BLaER1 (cell line): ENCODE measurements around the gene GNAL.

Experiments used
- H3K27ac ChIP-seq: shearing (Covaris generic); formaldehyde crosslinking; 2 replicates; pipeline ENCODE4 v1.8.1; 2022
- H3K27me3 ChIP-seq: shearing (Covaris generic); formaldehyde crosslinking; 2 replicates; pipeline ENCODE4 v1.8.1; 2022
- H3K36me3 ChIP-seq: shearing (Covaris generic); formaldehyde crosslinking; 2 replicates; pipeline ENCODE4 v1.8.1; 2022
- H3K4me1 ChIP-seq: shearing (Covaris generic); formaldehyde crosslinking; 2 replicates; pipeline ENCODE4 v1.8.1; 2022
- H3K4me2 ChIP-seq: shearing (Covaris generic); formaldehyde crosslinking; 2 replicates; pipeline ENCODE4 v1.8.1; 2022
- H3K4me3 ChIP-seq: shearing (Covaris generic); formaldehyde crosslinking; 2 replicates; pipeline ENCODE4 v1.8.1; 2022
- H3K9ac ChIP-seq: shearing (Covaris generic); formaldehyde crosslinking; 2 replicates; pipeline ENCODE4 v1.8.1; 2022
- H3K9me3 ChIP-seq: shearing (Covaris generic); formaldehyde crosslinking; 2 replicates; pipeline ENCODE4 v1.8.1; 2022
- H4K20me1 ChIP-seq: shearing (Covaris generic); formaldehyde crosslinking; 2 replicates; pipeline ENCODE4 v1.8.1; 2022
- Cebpa-rat ChIP-seq: shearing (Covaris generic); IDR thresholded peaks from 2 replicates; pipeline ENCODE4 v1.8.1; 2022

GNAL gene

GRCh38 chr18:11800566-11801334, 111.7 kb downstream of the GNAL start:
- Histone ChIP-seq H3K4me1 (no peaks in the 10 kb centered on the region), H4K20me1 (no peaks in the 10 kb centered on the region), H3K9ac (no peak overlapping the region), H3K9me3 (no peaks in the 10 kb centered on the region), H3K4me3 (no peak overlapping the region), H3K27ac (no peak overlapping the region), H3K36me3 (no peaks in the 10 kb centered on the region), H3K27me3 (no peaks in the 10 kb centered on the region), H3K4me2 (no peak overlapping the region)
- TF ChIP-seq Cebpa-rat = no peak

DNA sequence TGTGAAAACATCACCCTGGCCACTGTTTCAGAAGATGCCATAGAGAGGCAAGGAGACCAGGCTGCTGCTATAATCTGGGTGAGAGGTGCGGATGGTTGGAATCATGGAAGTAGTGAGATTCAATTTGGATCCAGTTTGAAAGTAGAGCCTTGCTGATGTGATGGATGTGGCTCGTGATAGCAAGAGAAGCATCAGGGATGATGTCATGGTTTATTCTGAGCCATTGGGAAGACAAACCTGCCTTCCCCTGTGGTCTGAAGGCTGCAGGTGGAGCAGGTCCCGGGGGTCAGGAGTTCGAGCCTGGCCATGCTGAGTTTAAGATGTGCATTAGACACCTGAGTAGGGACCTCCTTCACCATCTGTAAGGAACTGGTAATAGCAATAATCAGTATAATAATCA, 112.5 kb downstream of the GNAL start:
- Histone ChIP-seq H3K27ac (no peak overlapping the region), H3K9me3 (no peaks in the 10 kb centered on the region), H4K20me1 (no peaks in the 10 kb centered on the region), H3K4me2 (no peak overlapping the region), H3K9ac (no peak overlapping the region), H3K4me3 (no peak overlapping the region), H3K27me3 (no peaks in the 10 kb centered on the region), H3K4me1 (no peaks in the 10 kb centered on the region), H3K36me3 (no peaks in the 10 kb centered on the region)
- no peak for TF ChIP-seq Cebpa-rat

- Histone ChIP-seq H3K9ac (no peak overlapping the region), H3K27me3 (no peaks in the 10 kb centered on the region), H3K27ac (no peak overlapping the region), H3K36me3 (no peaks in the 10 kb centered on the region), H3K4me3 (no peak overlapping the region), H3K9me3 (no peaks in the 10 kb centered on the region), H4K20me1 (no peaks in the 10 kb centered on the region), H3K4me1 (no peaks in the 10 kb centered on the region), H3K4me2 (no peak overlapping the region)
- TF ChIP-seq Cebpa-rat = no peak
Measured at GRCh38 chr18:11802158-11802557, 113.1 kb downstream of the GNAL start.

DNA sequence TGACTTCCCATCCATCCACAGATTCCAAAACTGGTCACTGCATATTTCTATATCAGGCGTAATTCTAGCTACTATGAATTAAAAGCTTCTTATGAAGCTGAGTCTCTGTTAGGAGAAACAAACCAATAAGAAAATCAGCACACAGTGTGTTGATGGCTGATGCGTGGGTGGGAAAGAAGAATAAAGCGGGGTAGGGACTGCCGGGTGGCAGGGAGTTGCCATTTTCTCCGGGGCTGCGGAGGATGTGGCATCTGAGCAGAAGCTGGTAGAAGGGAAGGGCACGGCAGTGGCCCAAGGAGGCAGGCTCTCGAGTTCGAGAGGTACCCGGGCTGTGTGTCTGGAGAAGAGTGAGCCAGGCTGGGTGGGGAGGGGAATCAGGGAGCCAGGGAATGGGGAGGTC, 113.5 kb downstream of the GNAL start:
- Histone ChIP-seq H3K4me2 (no peak overlapping the region), H4K20me1 (no peaks in the 10 kb centered on the region), H3K4me3 (no peak overlapping the region), H3K4me1 (no peaks in the 10 kb centered on the region), H3K27ac (no peak overlapping the region), H3K9me3 (no peaks in the 10 kb centered on the region), H3K36me3 (no peaks in the 10 kb centered on the region), H3K9ac (no peak overlapping the region), H3K27me3 (no peaks in the 10 kb centered on the region)
- TF ChIP-seq Cebpa-rat = no peak

DNA sequence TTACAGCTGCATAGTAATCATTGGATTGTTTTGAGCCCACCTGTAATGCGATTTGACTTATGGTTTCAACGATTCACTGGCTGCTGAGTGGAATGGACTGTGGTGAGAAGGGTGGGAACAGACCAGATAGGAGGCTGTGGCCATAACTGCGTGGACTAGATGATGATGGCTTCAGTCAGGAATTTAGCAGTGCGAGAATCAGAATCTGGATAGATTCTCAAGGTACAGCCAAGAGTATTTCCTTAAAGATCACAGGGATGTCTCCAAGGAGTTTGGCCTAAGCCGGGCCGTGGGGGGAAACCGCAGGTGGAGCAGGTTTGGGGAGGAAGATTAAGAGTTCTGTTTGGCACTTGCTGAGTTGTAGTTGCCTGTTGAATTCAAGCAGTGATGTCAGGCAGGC, 118.2 kb downstream of the GNAL start:
- Histone ChIP-seq H3K9ac (no peak overlapping the region), H3K4me1 (no peaks in the 10 kb centered on the region), H3K36me3 (no peaks in the 10 kb centered on the region), H3K27ac (no peak overlapping the region), H3K9me3 (no peaks in the 10 kb centered on the region), H3K4me2 (no peak overlapping the region), H3K4me3 (no peak overlapping the region), H4K20me1 (no peaks in the 10 kb centered on the region), H3K27me3 (no peaks in the 10 kb centered on the region)
- TF ChIP-seq Cebpa-rat = no peak

DNA sequence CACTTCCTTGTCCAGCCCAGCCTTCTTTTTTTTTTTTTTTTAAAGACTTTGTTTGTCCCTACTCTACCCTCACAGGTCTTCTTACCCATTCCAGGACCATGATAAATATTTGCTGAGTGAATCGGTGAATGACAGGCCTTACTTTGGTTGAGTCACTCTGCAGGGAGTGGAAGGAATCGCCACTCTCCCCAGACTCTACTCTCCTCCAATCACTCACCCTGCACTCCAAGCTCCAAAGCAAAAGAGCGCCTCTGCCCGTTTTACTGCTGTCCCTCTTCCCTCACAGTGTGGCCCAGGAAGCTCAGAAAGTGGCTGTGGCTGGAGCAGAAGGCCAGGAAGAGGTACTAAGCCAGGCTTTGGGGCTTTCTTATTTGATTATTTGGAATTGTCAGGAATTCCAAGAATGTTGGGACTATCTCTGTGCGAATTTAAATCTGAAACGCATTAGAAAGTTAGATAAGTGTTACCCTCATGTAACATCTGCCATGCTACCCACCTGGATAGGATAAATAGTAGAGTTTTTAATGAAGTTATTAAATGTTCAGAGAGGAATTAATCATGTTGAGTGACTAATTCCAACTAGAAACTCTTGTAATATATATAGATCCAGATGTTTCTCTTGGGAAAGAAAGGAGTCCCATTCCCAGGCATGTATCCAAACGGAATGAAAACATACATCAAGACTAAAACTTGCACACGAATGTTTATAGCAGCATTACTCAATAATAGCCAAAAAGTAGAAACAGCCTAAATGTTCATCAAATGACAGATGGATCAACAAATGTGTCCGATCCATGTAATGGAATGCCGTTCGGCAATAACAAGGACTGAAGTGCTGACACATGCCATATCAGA, 119.2 kb downstream of the GNAL start:
- H3K36me3 ChIP-seq = no peaks in the 10 kb centered on the region
- no peaks in the 10 kb centered on the region for H3K27me3 ChIP-seq
- H4K20me1 ChIP-seq = no peaks in the 10 kb centered on the region
- no peak overlapping the region for H3K27ac ChIP-seq
- H3K4me2 ChIP-seq = no peak overlapping the region
- no peak for TF ChIP-seq Cebpa-rat
- no peak overlapping the region for H3K9ac ChIP-seq
- H3K4me1 ChIP-seq = no peaks in the 10 kb centered on the region
- no peak overlapping the region for H3K4me3 ChIP-seq
- no peaks in the 10 kb centered on the region for H3K9me3 ChIP-seq

- H3K27ac ChIP-seq = no peak overlapping the region
- H3K27me3 ChIP-seq = no peaks in the 10 kb centered on the region
- TF ChIP-seq Cebpa-rat = no peak
- H3K9me3 ChIP-seq = no peaks in the 10 kb centered on the region
- H4K20me1 ChIP-seq = no peaks in the 10 kb centered on the region
- no peak overlapping the region for H3K4me3 ChIP-seq
- no peaks in the 10 kb centered on the region for H3K4me1 ChIP-seq
- no peak overlapping the region for H3K9ac ChIP-seq
- no peak overlapping the region for H3K4me2 ChIP-seq
- H3K36me3 ChIP-seq = no peaks in the 10 kb centered on the region
Measured at GRCh38 chr18:11809895-11810294, 120.8 kb downstream of the GNAL start.

GRCh38 chr18:11810379-11810778, 121.3 kb downstream of the GNAL start:
- no peak for TF ChIP-seq Cebpa-rat
- no peaks in the 10 kb centered on the region for H3K36me3 ChIP-seq
- H4K20me1 ChIP-seq = no peaks in the 10 kb centered on the region
- H3K4me3 ChIP-seq = no peak overlapping the region
- H3K27ac ChIP-seq = no peak overlapping the region
- no peaks in the 10 kb centered on the region for H3K4me1 ChIP-seq
- H3K9me3 ChIP-seq = no peaks in the 10 kb centered on the region
- no peaks in the 10 kb centered on the region for H3K27me3 ChIP-seq
- no peak overlapping the region for H3K9ac ChIP-seq
- H3K4me2 ChIP-seq = no peak overlapping the region

GRCh38 chr18:11811009-11811408, 121.9 kb downstream of the GNAL start:
- no peak overlapping the region for H3K4me3 ChIP-seq
- no peak overlapping the region for H3K27ac ChIP-seq
- no peaks in the 10 kb centered on the region for H3K4me1 ChIP-seq
- H3K9me3 ChIP-seq = no peaks in the 10 kb centered on the region
- H3K36me3 ChIP-seq = no peaks in the 10 kb centered on the region
- H3K27me3 ChIP-seq = no peaks in the 10 kb centered on the region
- TF ChIP-seq Cebpa-rat = no peak
- H3K4me2 ChIP-seq = no peak overlapping the region
- H3K9ac ChIP-seq = no peak overlapping the region
- H4K20me1 ChIP-seq = no peaks in the 10 kb centered on the region

- H4K20me1 ChIP-seq = no peaks in the 10 kb centered on the region
- H3K27ac ChIP-seq = no peak overlapping the region
- no peak for TF ChIP-seq Cebpa-rat
- no peaks in the 10 kb centered on the region for H3K36me3 ChIP-seq
- H3K4me2 ChIP-seq = no peak overlapping the region
- no peaks in the 10 kb centered on the region for H3K27me3 ChIP-seq
- no peak overlapping the region for H3K4me3 ChIP-seq
- H3K9me3 ChIP-seq = no peaks in the 10 kb centered on the region
- H3K4me1 ChIP-seq = no peaks in the 10 kb centered on the region
- H3K9ac ChIP-seq = no peak overlapping the region
Measured at GRCh38 chr18:11817229-11817628, 128.2 kb downstream of the GNAL start.
